Middle frontal gyrus (tissue), 1 donor: Measurements from ENCODE around the gene TEX26.

ENCODE experiments used
- DNase-seq: peaks from one replicate; pipeline ENCODE4 v3.0.0-alpha.2; 2015; ENCODE audit warnings: low spot score; ENCODE audit errors: extremely low spot score

The TEX26 gene

DNA sequence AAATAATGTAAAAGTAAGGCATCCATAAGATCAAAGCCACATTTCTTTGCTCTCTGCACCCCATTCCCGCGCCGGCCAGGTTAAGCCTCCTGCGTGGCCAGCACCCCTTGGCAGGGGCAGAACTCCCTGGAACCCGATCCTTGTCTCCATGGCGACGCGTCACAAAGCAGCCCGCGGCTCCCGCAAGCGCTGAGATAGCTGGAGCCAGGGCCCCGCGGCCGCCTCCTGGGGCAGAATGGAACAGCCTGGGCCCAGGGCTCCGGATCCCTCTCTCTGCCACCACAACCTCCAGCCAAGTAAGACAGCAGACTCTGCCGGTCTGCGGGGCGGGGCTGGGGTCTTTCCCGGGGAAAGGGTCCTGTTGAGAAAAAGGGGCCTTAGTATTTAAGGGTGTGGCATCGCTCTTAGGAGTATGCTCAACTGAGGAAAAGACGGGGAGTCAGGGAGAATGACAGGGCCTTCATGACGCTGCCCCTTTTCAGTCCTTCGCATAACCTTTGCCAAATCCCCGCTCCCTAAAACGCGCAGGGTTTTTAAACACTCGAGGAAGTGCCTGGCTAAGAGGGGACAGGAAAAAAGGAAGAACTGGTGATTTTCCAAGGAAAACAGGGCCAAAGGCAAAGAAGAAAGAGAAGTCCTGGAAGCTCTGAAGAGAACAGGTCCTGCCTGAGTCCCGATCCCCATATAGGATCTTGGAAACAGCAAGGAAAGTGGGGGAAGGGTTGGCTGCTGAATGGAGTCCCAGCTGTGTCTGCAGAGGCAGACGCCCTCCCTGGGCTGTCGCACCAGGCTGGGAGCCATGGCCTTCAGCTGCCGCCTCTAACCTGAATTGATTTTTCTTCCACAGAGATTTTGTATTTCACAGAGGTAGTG is at the start of gene TEX26:
TSS of gene TEX26 (plus strand) at position 176 of the 873 bp plus-strand sequence. CDS start at position 236, 60 bp downstream.
- DNase-seq = no peak

- DNase-seq = no peak
Observed at GRCh38 chr13:30882996-30883766, 49.3 kb upstream of the TEX26 start.

DNA sequence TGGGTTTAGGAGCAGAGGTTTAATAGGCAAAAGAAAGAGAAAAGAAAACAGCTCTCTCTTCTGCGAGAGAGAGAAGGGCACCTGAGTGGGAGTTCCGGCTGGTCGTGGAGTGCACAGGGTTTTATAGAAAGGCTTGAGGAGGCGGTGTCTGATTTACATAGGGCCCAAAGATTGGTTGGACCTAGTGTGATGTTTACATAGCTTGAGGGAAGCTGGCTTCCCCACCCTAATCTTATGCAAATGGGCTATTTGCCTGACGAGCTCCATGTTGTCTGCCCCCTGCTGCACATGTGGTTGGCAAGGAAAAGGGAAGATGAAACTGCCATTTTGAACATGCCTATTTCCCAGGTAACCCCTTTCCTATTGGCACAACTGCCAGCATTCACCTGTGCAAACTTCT is 47.9 kb upstream of the TEX26 start:
- no peak for DNase-seq

- no peak for DNase-seq
Observed at GRCh38 chr13:30889196-30889690, 43.2 kb upstream of the TEX26 start.

DNA sequence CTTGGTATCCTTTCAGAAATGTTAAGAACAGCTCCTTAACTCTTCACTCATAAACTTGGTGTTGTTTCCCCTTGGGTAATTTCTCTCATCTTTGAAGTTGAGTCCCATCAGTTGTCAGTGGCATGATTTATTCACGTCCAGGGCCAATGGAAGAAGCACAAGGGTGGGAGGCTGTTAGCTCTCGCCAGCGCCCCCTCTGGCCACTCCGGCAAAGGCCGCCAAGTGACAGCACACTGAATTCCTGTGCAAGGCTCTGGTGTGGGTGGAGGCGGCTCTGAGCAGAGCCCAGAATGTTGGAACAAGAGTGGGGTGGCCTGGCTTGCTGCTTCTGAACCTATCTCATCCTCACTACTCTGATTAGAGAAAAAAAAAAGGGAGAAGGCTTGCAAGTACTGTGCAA is 39.5 kb upstream of the TEX26 start:
- DNase-seq = no peak

DNA sequence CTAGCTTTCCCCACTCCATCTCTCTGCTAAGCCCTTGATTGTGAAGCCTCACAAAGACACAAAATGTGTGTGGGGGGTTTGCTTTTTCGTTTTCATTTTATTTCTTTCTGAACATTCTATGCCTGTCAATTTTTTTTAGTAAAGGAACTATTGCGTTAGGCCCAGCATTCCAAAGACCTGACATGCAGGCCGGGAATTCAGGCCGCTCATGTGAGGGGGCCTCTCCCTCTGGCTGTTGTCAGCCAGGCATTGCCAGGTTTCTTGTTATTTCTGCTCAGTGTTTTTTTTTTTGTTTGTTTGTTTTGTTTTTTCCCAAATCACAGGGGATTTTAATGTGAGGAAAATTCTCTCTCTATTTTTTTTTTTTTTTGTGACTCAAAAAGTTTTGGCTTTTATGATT is 36.7 kb upstream of the TEX26 start:
- DNase-seq = no peak

GRCh38 chr13:30898070-30898469 is 34.4 kb upstream of the TEX26 start:
- DNase-seq = no peak

DNA sequence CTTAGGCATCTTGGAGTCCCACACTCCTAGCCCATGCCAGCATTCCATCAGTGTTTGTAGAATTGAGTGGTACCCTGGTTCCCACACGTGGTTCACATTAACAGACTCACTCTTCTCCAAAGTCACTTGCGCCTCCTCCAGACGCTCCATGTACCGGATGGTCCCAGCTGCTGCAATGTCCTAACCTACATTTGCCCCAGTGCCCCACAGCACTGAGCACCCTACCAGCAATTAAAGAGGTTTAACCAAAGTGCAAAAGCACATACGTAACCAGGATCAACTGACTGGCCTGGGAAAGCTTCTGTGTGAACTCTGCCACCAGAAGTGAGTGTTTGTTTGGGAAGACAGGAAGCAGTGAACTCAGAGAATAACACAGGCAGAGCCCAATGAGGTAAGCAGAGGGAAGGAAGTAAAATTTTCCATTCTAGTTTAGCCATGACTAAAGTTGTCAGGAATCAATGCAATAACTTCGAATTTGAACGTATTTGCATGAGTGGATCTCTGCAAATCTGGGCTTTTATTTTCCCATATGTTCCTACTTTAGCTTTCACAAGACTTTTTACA is 33.7 kb upstream of the TEX26 start:
- DNase-seq = no peak

DNA sequence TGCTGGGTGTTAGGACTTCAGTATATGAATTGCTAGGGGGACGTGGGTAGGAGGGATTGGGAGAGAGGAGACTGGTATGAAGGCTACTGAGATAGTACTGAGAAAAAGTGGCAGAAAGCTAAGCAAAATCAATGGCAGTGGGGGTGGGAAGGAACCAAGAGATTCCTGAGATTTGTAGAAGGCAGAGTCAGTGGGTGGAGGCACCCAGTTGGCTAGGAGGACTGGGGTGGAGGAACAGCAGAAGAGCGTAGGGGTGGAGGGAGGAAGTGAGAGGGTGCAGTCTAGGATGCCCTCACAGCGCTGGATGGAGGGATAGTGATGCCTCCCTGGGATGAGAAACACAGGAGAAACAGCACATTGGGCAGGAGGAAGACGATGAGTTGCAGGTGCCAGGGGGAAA is 32.0 kb upstream of the TEX26 start:
- no peak for DNase-seq

DNA sequence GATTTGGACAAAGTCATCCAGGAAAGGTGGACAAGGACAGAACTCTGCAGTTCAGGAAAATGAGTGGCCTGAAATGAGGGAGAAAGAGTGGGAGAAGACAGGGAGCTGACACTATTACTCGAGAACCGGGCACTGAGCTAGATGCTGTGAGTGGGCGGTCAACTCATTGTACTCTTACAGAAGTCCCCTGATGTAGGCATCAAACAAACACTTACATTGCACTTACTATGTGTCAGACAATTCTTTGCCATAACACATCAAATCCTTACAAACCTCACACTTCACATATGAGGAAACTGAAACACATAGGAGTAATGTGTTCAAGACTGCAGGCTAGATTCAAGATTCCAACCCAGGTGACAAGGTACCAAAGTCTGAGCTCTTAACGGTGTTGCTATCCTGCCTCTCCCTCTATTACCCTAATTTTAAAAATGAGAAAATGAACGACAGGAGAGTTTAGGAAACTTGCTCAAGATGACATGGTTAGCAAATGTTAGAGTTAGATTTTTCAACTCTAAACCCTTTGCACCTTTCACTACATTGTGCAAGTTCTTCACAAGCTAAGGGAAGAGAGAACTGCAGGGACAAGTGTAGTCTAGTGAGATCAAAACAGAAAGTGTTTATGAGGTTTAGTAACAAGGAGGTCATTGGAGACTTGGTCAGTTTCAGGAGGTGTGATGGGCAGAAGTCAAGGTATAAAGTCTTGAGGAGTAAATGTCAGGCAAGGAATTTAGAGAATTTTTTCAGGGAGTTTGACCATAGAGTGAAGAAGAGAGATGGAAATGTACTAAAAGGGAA is 31.3 kb upstream of the TEX26 start:
- no peak for DNase-seq

DNA sequence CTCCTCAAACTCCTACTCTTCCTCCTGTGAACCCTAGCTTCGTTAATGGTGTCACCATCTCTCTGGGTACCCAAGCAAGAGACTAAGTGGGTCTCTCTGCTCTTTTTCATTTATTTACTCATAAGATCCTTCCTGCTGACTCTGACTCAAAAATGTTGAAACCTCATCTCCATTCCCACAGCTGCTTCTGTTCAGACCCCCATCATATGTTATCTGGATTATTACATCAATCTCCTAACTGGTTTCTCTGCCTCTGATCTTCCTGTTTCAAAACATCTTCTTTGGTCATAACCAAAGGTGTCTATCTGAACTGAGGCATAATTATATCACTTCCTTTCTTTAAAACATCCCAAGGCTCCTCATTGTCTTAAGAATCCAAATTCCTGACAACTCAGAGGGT is 28.4 kb upstream of the TEX26 start:
- no peak for DNase-seq

GRCh38 chr13:30905932-30906383 is 26.5 kb upstream of the TEX26 start, which contains the start of gene MEDAG:
MEDAG (plus strand) TSS chr13:30906271; CDS start chr13:30906516, 245 bp downstream.
- DNase-seq = no peak

GRCh38 chr13:30906411-30907051 is 25.9 kb upstream of the TEX26 start:
- DNase-seq = no peak

GRCh38 chr13:30907121-30907861 is 25.2 kb upstream of the TEX26 start:
- no peak for DNase-seq

GRCh38 chr13:30908416-30908980 is 24.0 kb upstream of the TEX26 start:
- DNase-seq = no peak

- DNase-seq = no peak
Observed at GRCh38 chr13:30910676-30911075, 21.8 kb upstream of the TEX26 start.

- DNase-seq = no peak
Observed at GRCh38 chr13:30915691-30916541, 16.5 kb upstream of the TEX26 start.

DNA sequence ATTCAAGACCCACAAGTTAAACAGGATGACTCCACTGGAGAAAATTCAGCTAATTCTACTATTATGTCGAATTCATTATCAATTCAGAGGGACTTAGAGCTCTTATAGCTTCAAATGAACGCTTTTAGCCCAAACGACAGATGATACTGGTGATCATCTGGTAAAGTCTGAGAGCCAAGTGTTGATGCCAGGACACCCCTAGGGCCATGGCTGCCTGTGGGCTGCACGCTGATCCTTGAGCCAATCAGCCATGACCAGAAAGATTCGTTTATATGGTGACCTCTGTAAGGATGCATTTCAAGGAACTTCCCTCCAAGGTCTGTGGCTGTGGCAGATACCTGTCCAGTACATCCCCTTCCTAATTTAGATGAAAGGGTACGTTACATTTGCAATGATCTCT is 15.5 kb upstream of the TEX26 start:
- DNase-seq = no peak
